Neural progenitor cell (in vitro differentiated cells): ENCODE results near the gene GJB1. TPM values are rescaled to one million over a fixed set of nuclear protein-coding genes. Genes with fewer than 3 reads are reported as not detected.
A peak's percentile ranks its signal among the peaks of the same experiment; 100 is the strongest.

Experiments used
- DNase-seq: peaks from one replicate; pipeline ENCODE4 v3.0.0-alpha.2; 2016; ENCODE audit warnings: low spot score
- H2AFZ ChIP-seq: fragments of 200-600 bp; sonication (generic); replicated peaks from 2 replicates; pipeline ENCODE4 v1.6.1; 2016; ENCODE audit warnings: antibody characterized with exemption
- H3F3A ChIP-seq: fragments of 200-600 bp; sonication (generic); 2 replicates; pipeline ENCODE4 v1.6.1; 2016; ENCODE audit warnings: antibody characterized with exemption, low read depth
- H3K27ac ChIP-seq: fragments of 200-600 bp; sonication (generic); 2 replicates; pipeline ENCODE4 v1.5.1; 2016; ENCODE audit warnings: mild to moderate bottlenecking
- H3K27me3 ChIP-seq: fragments of 200-600 bp; sonication (generic); 2 replicates; pipeline ENCODE4 v1.6.1; 2016; ENCODE audit warnings: mild to moderate bottlenecking, moderate library complexity
- H3K36me3 ChIP-seq: fragments of 200-600 bp; sonication (generic); 2 replicates; pipeline ENCODE4 v1.5.1; 2016
- H3K4me1 ChIP-seq: fragments of 200-600 bp; sonication (generic); 2 replicates; pipeline ENCODE4 v1.6.1; 2016; ENCODE audit warnings: mixed run types
- H3K4me2 ChIP-seq: fragments of 200-600 bp; sonication (generic); 2 replicates; pipeline ENCODE4 v1.6.1; 2016
- H3K4me3 ChIP-seq: fragments of 200-600 bp; sonication (generic); 2 replicates; pipeline ENCODE4 v1.5.1; 2016
- H3K79me2 ChIP-seq: fragments of 200-600 bp; sonication (generic); 2 replicates; pipeline ENCODE4 v1.6.1; 2016; ENCODE audit warnings: low read depth
- H3K9ac ChIP-seq: fragments of 200-600 bp; sonication (generic); 2 replicates; pipeline ENCODE4 v1.6.1; 2016
- H3K9me3 ChIP-seq: fragments of 200-600 bp; sonication (generic); 2 replicates; pipeline ENCODE4 v1.5.1; 2016; ENCODE audit warnings: low read depth
- H4K20me1 ChIP-seq: fragments of 200-600 bp; sonication (generic); 2 replicates; pipeline ENCODE4 v1.6.1; 2016; ENCODE audit warnings: low read depth
- H3K27ac Mint-ChIP-seq: 3 replicates; pipeline ENCODE4 v1.8.0; 2021; ENCODE audit warnings: mixed read lengths
- H3K27me3 Mint-ChIP-seq: 2 replicates; pipeline ENCODE4 v1.8.0; 2022; ENCODE audit warnings: low read depth, mild to moderate bottlenecking, inconsistent platforms, moderate library complexity, mixed read lengths; ENCODE audit not compliant: insufficient read depth
- H3K36me3 Mint-ChIP-seq: 3 replicates; pipeline ENCODE4 v1.8.0; 2021; ENCODE audit warnings: mixed read lengths
- H3K4me1 Mint-ChIP-seq: 3 replicates; pipeline ENCODE4 v1.8.0; 2021; ENCODE audit warnings: mixed read lengths
- H3K4me3 Mint-ChIP-seq: 3 replicates; pipeline ENCODE4 v1.8.0; 2021; ENCODE audit warnings: mild to moderate bottlenecking, moderate library complexity, mixed read lengths
- H3K9me3 Mint-ChIP-seq: 3 replicates; pipeline ENCODE4 v1.8.0; 2020; ENCODE audit warnings: mixed read lengths
- EZH2 ChIP-seq: fragments of 200-600 bp; sonication (generic); IDR thresholded peaks from 2 replicates; pipeline ENCODE4 v1.6.1; 2017; ENCODE audit warnings: antibody characterized with exemption, mild to moderate bottlenecking, moderate library complexity
- EZH2phosphoT487 ChIP-seq: fragments of 200-600 bp; sonication (generic); IDR thresholded peaks from 2 replicates; pipeline ENCODE4 v1.6.1; 2017; ENCODE audit warnings: antibody characterized with exemption
- total RNA-seq: library from RNA; depleted of rRNA; stranded (reverse); fragments of >200 nt; gene quantifications from 2 replicates; pipeline ENCODE4 v1.2.3, GENCODE V29; 2015; ENCODE audit warnings: low replicate concordance
- TF ChIP-seq, protein P1 (sequence below): fragments of 200-600 bp; sonication (generic); IDR thresholded peaks from 2 replicates; pipeline ENCODE4 v1.5.1; 2017; ENCODE audit warnings: antibody characterized with exemption, mild to moderate bottlenecking

The GJB1 gene
- total RNA-seq, 1 donor from 2014 or later, result not detected

GRCh38 chrX:71184092-71184491, 38.9 kb upstream of the GJB1 start:
- Histone ChIP-seq H3K4me3 (no peak overlapping the region), H3F3A (peaks cover 23% of the 10 kb centered on the region), H3K36me3 (no peaks in the 10 kb centered on the region), H4K20me1 (no peaks in the 10 kb centered on the region), H2AFZ (no peak overlapping the region), H3K27me3 (no peaks in the 10 kb centered on the region), H3K4me1 (peaks cover 12% of the 10 kb centered on the region), H3K79me2 (no peaks in the 10 kb centered on the region), H3K9me3 (no peaks in the 10 kb centered on the region), H3K27ac (no peak overlapping the region), H3K9ac (no peak overlapping the region), H3K4me2 (no peak overlapping the region)
- peaks cover 3% of the 10 kb centered on the region for H3K9me3 Mint-ChIP-seq
- no peak for DNase-seq
- H3K27ac Mint-ChIP-seq, result peak overlapping the region; percentile 100
- TF ChIP-seq EZH2 (no peak), EZH2phosphoT487 (no peak)
- TF ChIP-seq, protein P1, sequence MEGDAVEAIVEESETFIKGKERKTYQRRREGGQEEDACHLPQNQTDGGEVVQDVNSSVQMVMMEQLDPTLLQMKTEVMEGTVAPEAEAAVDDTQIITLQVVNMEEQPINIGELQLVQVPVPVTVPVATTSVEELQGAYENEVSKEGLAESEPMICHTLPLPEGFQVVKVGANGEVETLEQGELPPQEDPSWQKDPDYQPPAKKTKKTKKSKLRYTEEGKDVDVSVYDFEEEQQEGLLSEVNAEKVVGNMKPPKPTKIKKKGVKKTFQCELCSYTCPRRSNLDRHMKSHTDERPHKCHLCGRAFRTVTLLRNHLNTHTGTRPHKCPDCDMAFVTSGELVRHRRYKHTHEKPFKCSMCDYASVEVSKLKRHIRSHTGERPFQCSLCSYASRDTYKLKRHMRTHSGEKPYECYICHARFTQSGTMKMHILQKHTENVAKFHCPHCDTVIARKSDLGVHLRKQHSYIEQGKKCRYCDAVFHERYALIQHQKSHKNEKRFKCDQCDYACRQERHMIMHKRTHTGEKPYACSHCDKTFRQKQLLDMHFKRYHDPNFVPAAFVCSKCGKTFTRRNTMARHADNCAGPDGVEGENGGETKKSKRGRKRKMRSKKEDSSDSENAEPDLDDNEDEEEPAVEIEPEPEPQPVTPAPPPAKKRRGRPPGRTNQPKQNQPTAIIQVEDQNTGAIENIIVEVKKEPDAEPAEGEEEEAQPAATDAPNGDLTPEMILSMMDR, result no peak
- H3K4me3 Mint-ChIP-seq, result peak overlapping the region; percentile 28
- H3K4me1 Mint-ChIP-seq, result peaks cover 43% of the 10 kb centered on the region
- no peaks in the 10 kb centered on the region for H3K36me3 Mint-ChIP-seq
- H3K27me3 Mint-ChIP-seq, result peaks cover 6% of the 10 kb centered on the region

GRCh38 chrX:71184803-71185495, 38.1 kb upstream of the GJB1 start:
- Mint-ChIP-seq H3K36me3 (no peaks in the 10 kb centered on the region), H3K4me1 (peaks cover 40% of the 10 kb centered on the region), H3K4me3 (peak overlapping the region; percentile 38), H3K9me3 (peaks cover 3% of the 10 kb centered on the region), H3K27me3 (peaks cover 6% of the 10 kb centered on the region), H3K27ac (peak overlapping the region; percentile 100)
- TF ChIP-seq EZH2, result no peak
- no peak for TF ChIP-seq EZH2phosphoT487
- TF ChIP-seq, protein P1, result no peak
- Histone ChIP-seq H3K27me3 (no peaks in the 10 kb centered on the region), H2AFZ (no peak overlapping the region), H3K79me2 (no peaks in the 10 kb centered on the region), H3F3A (peaks cover 23% of the 10 kb centered on the region), H3K9ac (no peak overlapping the region), H4K20me1 (no peaks in the 10 kb centered on the region), H3K27ac (no peak overlapping the region), H3K4me1 (peaks cover 12% of the 10 kb centered on the region), H3K4me2 (no peak overlapping the region), H3K36me3 (no peaks in the 10 kb centered on the region), H3K9me3 (no peaks in the 10 kb centered on the region), H3K4me3 (no peak overlapping the region)
- no peak for DNase-seq

DNA sequence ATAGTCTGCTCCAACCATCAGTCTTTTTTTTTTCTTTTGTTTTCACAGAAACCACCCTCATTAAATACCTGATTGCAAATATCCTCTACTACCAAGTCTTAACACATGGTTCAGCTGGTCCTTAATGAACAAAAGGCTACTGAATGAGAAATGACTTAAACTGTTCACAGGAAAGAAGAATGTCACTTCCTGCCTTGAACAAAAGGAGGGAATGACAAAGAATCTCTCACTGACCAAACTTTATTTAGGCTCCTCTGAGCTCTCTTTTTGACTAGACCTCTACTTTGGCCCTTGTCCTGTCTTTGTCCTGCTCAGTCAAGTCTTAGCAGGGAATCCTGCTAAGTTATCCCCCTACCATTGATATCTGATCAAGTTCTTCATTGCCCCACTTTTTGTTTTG, 31.8 kb upstream of the GJB1 start:
- Mint-ChIP-seq H3K4me3 (no peak overlapping the region), H3K9me3 (peaks cover 14% of the 10 kb centered on the region), H3K27ac (no peak overlapping the region), H3K4me1 (peaks cover 9% of the 10 kb centered on the region), H3K27me3 (peaks cover 7% of the 10 kb centered on the region), H3K36me3 (no peaks in the 10 kb centered on the region)
- no peaks in the 10 kb centered on the region for H3K36me3 ChIP-seq
- no peak overlapping the region for H3K4me2 ChIP-seq
- no peaks in the 10 kb centered on the region for H3K9me3 ChIP-seq
- H3K27ac ChIP-seq, result no peak overlapping the region
- no peaks in the 10 kb centered on the region for H4K20me1 ChIP-seq
- H2AFZ ChIP-seq, result no peak overlapping the region
- no peak for DNase-seq
- no peak overlapping the region for H3K4me3 ChIP-seq
- no peaks in the 10 kb centered on the region for H3K27me3 ChIP-seq
- H3K4me1 ChIP-seq, result no peaks in the 10 kb centered on the region
- H3K9ac ChIP-seq, result no peak overlapping the region
- no peaks in the 10 kb centered on the region for H3K79me2 ChIP-seq
- TF ChIP-seq EZH2phosphoT487, result no peak
- TF ChIP-seq, protein P1, result no peak
- TF ChIP-seq EZH2, result no peak
- H3F3A ChIP-seq, result no peaks in the 10 kb centered on the region
